Measurements from ENCODE around the gene LY6G6D. TPM values are rescaled to one million over a fixed set of nuclear protein-coding genes. Genes with fewer than 3 reads are reported as not detected.
A peak's percentile ranks its signal among the peaks of the same experiment; 100 is the strongest.

Gene LY6G6D
- total and polyA plus RNA-seq, 2 of the 13 experiments (the other 11 are each of a cell fraction or from before 2014, with no cell fraction given), result not detected

- TF ChIP-seq ARID4A (CRISPR knock-in tag; IDR thresholded peaks at IDR 0.05; ENCODE audit: borderline replicate concordance) (peak; percentile 43; the same call in 1 of the 2 replicates), ZNF460 (CRISPR knock-in tag; IDR thresholded peaks at IDR 0.05; ENCODE audit: borderline replicate concordance) (no peak), ZBTB7A (CRISPR knock-in tag; IDR thresholded peaks at IDR 0.05) (no peak), ZNF318 (CRISPR knock-in tag; IDR thresholded peaks at IDR 0.05) (no peak), ZNF235 (CRISPR knock-in tag; IDR thresholded peaks at IDR 0.05; ENCODE audit: borderline replicate concordance) (no peak), HOXA3 (CRISPR knock-in tag; IDR thresholded peaks at IDR 0.05) (no peak; the same call in 1 of the 2 replicates), BCL3 (CRISPR knock-in tag; IDR thresholded peaks at IDR 0.05) (peak; percentile 70; the same call in 1 of the 2 replicates), MATR3 (CRISPR knock-in tag; IDR thresholded peaks at IDR 0.05) (no peak), CTCF (CRISPR knock-in tag; IDR thresholded peaks at IDR 0.05) (peak; percentile 97)
Measured at GRCh38 chr6:31680226-31681134, 34.7 kb upstream of the LY6G6D start, which contains the start of gene LY6G5C (continued).

Data from HepG2 (cell line).